Endometrial microvascular endothelial cells (primary cell): Measurements from ENCODE around the gene WEE1. TPM values are rescaled to one million over a fixed set of nuclear protein-coding genes. Genes with fewer than 3 reads are reported as not detected.

Experiments used
- total RNA-seq: library from RNA; depleted of rRNA; stranded (reverse); fragments of >200 nt; gene quantifications from one replicate; pipeline ENCODE4 v1.2.3, GENCODE V29; 2015; ENCODE audit errors: inconsistent ontology term

WEE1 gene
- total RNA-seq, 1 donor from 2014 or later = 41.0 TPM

Other genes with a start within 250 kb of the WEE1 start
- 99.4 TPM for gene IPO7, start 189.0 kb upstream of the WEE1 start, total RNA-seq
- 17.7 TPM for gene ZNF143, start 112.7 kb upstream of the WEE1 start, total RNA-seq
- gene SWAP70, start 90.4 kb downstream of the WEE1 start, total RNA-seq = 111 TPM